Thymus (tissue), 14 donors: ENCODE data around the gene SLC9A4. TPM values are rescaled to one million over a fixed set of nuclear protein-coding genes. Genes with fewer than 3 reads are reported as not detected.
A peak's percentile ranks its signal among the peaks of the same experiment; 100 is the strongest.

ENCODE experiments used
- DNase-seq, 9 donors: peaks; one replicate each; pipeline ENCODE4 v3.0.0-alpha.2; 2013; ENCODE audit warnings: low spot score in 9 of 9, low read depth in 6 of 9, missing footprints in 1 of 9
- H3K27ac ChIP-seq, 2 donors: one replicate each; pipeline ENCODE4 v1.5.1; 2013; ENCODE audit warnings: control low read depth in 1 of 2, low read depth in 1 of 2, low read length in 1 of 2, mild to moderate bottlenecking in 1 of 2, moderate library complexity in 1 of 2
- H3K27me3 ChIP-seq, 2 donors: one replicate each; pipeline ENCODE4 v1.5.1; 2013; ENCODE audit warnings: low read length in 1 of 2; ENCODE audit not compliant: control insufficient read depth in 2 of 2, insufficient read depth in 1 of 2
- H3K36me3 ChIP-seq, 2 donors: one replicate each; pipeline ENCODE4 v1.5.1; 2013; ENCODE audit warnings: low read length in 1 of 2, mild to moderate bottlenecking in 1 of 2, moderate library complexity in 1 of 2; ENCODE audit not compliant: control insufficient read depth in 2 of 2, insufficient read depth in 2 of 2
- H3K4me1 ChIP-seq, 2 donors: one replicate each; pipeline ENCODE4 v1.5.1; 2013; ENCODE audit warnings: low read length in 2 of 2; ENCODE audit not compliant: control insufficient read depth in 2 of 2, insufficient read depth in 2 of 2
- H3K4me3 ChIP-seq, 2 donors: one replicate each; pipeline ENCODE4 v1.5.1; 2013; ENCODE audit warnings: low read length in 2 of 2, control low read depth in 1 of 2, mild to moderate bottlenecking in 1 of 2
- H3K9me3 ChIP-seq, 2 donors: one replicate each; pipeline ENCODE4 v1.5.1; 2013; ENCODE audit warnings: low read length in 1 of 2, mild to moderate bottlenecking in 1 of 2; ENCODE audit not compliant: control insufficient read depth in 2 of 2, insufficient read depth in 1 of 2
- WGBS: extraction: QIAGEN DNeasy Blood & Tissue Kit; methylation state at CpG from one replicate; pipeline ENCODE4 v1.1.7; 2013; 5-methylcytosine and 5-hydroxymethylcytosine counted together
- long read RNA-seq, 10 donors: transcript quantifications; one replicate each; lab custom pipeline, GENCODE V29; 2026
- polyA plus RNA-seq: library from polyadenylated mRNA; stranded (reverse); fragments of 200-250 nt; gene quantifications from one replicate; pipeline ENCODE4 v1.2.3, GENCODE V29; 2013
- total RNA-seq: library from RNA; stranded (reverse); fragments of 120-200 nt; gene quantifications from one replicate; pipeline ENCODE4 v1.2.4, GENCODE V29; 2013
- donor health status: healthy.

The SLC9A4 gene
- total RNA-seq (0.05 TPM), polyA plus RNA-seq (0.66 TPM)
- long read RNA-seq, donor 1: 0 reads
- long read RNA-seq, donor 2: 0 reads
- long read RNA-seq, donor 3: 0 reads
- long read RNA-seq, donor 4: 0 reads
- long read RNA-seq, donor 5: 0 reads
- long read RNA-seq, donor 6: 0 reads
- long read RNA-seq, donor 7: 0 reads
- long read RNA-seq, donor 8: 0 reads
- long read RNA-seq, donor 9: 0 reads
- long read RNA-seq, donor 10: 0 reads

GRCh38 chr2:102473020-102473419 is at the start of gene SLC9A4:
TSS of gene SLC9A4 (plus strand) at chr2:102473226. CDS start at chr2:102473760, 534 bp downstream.
- no peaks in the 10 kb centered on the region for H3K9me3 ChIP-seq
- H3K27ac ChIP-seq: no peak within 1 kb of the TSS
- H3K4me3 ChIP-seq: no peak within 1 kb of the TSS
- no peaks in the 10 kb centered on the region for H3K4me1 ChIP-seq
- no peaks in the 10 kb centered on the region for H3K27me3 ChIP-seq
- 13% methylated on average over 3 of the region's 3 CpGs for WGBS
- peak in 8 of 9 donors; percentile 8 to 62 (median 36) for DNase-seq
- no peaks in the 10 kb centered on the region for H3K36me3 ChIP-seq

DNA sequence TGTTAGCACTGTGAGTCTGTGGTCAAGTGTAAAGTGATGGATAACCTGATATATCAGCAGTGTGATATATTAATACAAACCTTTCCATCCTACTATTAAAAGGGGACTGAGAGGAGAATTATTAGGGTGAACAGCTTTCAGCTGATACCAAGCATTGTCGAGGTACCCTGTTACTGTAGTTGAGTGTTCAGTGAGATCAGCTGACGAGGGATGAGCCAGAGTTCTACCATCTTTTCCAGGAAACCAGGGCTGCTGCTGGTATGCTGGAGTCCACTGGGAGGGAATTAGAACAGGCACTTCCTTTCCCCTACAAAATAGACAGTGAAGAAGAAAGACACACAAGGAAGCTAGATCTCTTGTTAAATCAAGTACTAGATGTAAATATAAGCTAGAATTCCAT is 49.7 kb upstream of the SLC9A4 start:
- no peak for DNase-seq
- H3K27ac ChIP-seq: no peak overlapping the region
- H3K27me3 ChIP-seq: no peaks in the 10 kb centered on the region
- H3K36me3 ChIP-seq: no peaks in the 10 kb centered on the region
- WGBS: 96% methylated on average over 2 of the region's 2 CpGs
- H3K4me1 ChIP-seq: peaks cover 0 to 6% of the 10 kb centered on the region in 2 donors
- H3K9me3 ChIP-seq: no peaks in the 10 kb centered on the region
- no peak overlapping the region for H3K4me3 ChIP-seq

DNA sequence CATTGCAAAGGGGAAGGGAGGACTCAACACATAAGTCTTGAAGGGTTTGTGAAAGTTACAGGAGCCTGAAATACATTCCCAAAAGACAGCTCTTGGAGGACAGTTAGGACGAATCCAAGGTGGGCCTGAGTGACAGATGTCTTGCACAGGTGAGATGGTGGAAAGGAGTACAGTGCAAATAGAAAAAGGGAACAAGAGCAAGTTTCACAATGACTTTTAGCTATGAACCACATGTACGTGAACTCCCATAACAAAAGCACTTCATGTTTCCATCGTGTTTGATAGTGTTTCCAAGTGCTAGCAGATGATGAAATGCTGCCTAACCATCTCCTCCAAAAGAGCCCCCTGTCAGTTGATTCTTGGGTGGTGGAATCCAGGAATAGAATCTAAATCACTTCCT is 48.3 kb upstream of the SLC9A4 start:
- Histone ChIP-seq H3K9me3 (no peaks in the 10 kb centered on the region), H3K27me3 (no peaks in the 10 kb centered on the region)
- peak in 1 of 9 donors; percentile 19 for DNase-seq

GRCh38 chr2:102425441-102426132 is 47.4 kb upstream of the SLC9A4 start:
- Histone ChIP-seq H3K36me3 (no peaks in the 10 kb centered on the region), H3K27me3 (no peaks in the 10 kb centered on the region), H3K27ac (no peak overlapping the region), H3K4me1 (peaks cover 0 to 2% of the 10 kb centered on the region in 2 donors), H3K9me3 (no peaks in the 10 kb centered on the region), H3K4me3 (no peak overlapping the region)
- 87% methylated on average over 5 of the region's 5 CpGs for WGBS
- DNase-seq: no peak

More for the DNA sequence above, 48.3 kb upstream of the SLC9A4 start:
- H3K27ac ChIP-seq: no peak overlapping the region
- 68% methylated on average over 3 of the region's 3 CpGs for WGBS
- no peak overlapping the region for H3K4me3 ChIP-seq
- H3K36me3 ChIP-seq: no peaks in the 10 kb centered on the region
- H3K4me1 ChIP-seq: peaks cover 0 to 2% of the 10 kb centered on the region in 2 donors

DNA sequence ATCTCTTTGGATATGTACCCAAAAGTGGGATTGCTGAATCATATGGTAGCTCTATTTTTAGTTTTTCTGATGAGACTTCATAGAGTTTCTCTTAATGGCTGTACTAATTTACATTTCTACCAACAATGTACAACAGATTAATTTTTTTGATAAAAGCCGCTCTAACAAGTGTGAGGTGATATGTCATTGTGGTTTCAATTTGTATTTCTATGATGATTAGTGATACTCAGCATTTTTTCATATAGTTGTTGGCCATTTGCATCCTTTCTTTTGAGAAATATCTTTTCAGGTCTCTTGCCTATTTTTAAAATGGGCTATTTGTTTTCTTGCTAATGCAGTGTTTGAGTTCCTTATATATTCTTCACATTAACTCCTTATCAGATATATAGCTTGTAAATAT is 45.8 kb upstream of the SLC9A4 start:
- Histone ChIP-seq H3K27me3 (no peaks in the 10 kb centered on the region), H3K4me3 (no peak overlapping the region), H3K27ac (no peak overlapping the region), H3K9me3 (no peaks in the 10 kb centered on the region), H3K4me1 (peaks cover 0 to 2% of the 10 kb centered on the region in 2 donors), H3K36me3 (no peaks in the 10 kb centered on the region)
- 39% methylated on average over 1 of the region's 1 CpG for WGBS
- DNase-seq: no peak

GRCh38 chr2:102428573-102428972 is 44.5 kb upstream of the SLC9A4 start:
- Histone ChIP-seq H3K9me3 (no peaks in the 10 kb centered on the region), H3K4me1 (no peaks in the 10 kb centered on the region), H3K27me3 (no peaks in the 10 kb centered on the region), H3K27ac (no peak overlapping the region), H3K36me3 (no peaks in the 10 kb centered on the region), H3K4me3 (no peak overlapping the region)
- WGBS: 95% methylated on average over 2 of the region's 2 CpGs
- DNase-seq: no peak

DNA sequence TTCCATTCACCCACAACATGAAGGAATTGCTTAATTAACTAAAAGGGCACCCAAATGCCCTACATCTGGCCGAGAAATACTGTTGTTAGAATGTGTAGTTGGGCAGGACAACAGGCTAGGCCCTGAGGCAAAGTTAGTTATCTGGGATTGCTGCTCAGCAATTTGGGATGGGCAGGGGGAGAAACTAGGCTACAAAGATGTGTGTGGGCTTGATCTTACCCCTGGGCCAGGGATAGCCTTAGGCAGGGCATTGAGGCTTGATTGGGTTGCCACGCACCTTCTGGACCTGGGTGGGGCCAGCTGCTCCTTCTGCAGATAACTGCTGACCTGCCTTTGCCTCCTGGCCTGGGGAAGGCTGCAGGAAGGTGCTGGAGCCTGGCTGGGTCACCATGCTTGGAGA is 40.6 kb upstream of the SLC9A4 start:
- DNase-seq: no peak
- no peak overlapping the region for H3K4me3 ChIP-seq
- 94% methylated on average over 2 of the region's 2 CpGs for WGBS

DNA sequence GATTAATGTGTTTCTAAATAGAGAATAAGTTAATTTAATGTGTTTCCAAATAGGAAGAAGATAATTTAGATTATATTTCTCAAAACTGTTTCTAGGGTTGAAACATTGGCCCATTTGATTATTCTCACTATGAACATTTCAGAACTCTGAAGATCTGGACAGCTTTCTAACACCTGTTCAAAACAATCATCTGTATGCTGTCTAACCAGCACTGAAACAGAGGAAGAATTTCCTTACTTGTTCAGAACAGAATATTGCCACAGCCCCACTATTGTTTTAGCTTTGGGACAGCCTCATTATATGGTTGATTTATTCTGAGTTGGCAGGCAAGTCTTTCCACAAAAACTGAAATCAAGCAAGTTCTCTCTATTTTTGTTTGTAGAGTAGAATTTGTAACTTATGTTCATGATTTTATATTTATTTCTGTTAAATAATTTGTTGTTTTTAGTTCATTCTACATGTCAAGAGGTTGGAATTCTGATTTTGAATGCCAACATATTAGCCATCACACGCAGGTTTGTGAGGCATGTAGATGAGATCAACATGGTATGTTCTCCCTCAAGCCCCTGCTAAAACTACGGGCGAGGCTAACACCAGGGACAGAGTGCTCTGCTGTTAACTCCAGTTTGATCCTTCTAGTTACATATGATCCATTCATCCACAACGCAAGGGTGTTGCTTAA is 38.9 kb upstream of the SLC9A4 start:
- Histone ChIP-seq H3K4me1 (peaks cover 0 to 5% of the 10 kb centered on the region in 2 donors), H3K9me3 (no peaks in the 10 kb centered on the region), H3K27me3 (no peaks in the 10 kb centered on the region), H3K27ac (no peak overlapping the region), H3K36me3 (no peaks in the 10 kb centered on the region), H3K4me3 (no peak overlapping the region)
- 98% methylated on average over 4 of the region's 4 CpGs for WGBS
- no peak for DNase-seq

More for the DNA sequence above, 40.6 kb upstream of the SLC9A4 start:
- Histone ChIP-seq H3K27ac (no peak overlapping the region), H3K27me3 (no peaks in the 10 kb centered on the region), H3K36me3 (no peaks in the 10 kb centered on the region), H3K4me1 (peaks cover 0 to 5% of the 10 kb centered on the region in 2 donors), H3K9me3 (no peaks in the 10 kb centered on the region)
